ENCODE results near the gene ACACA. TPM values are rescaled to one million over a fixed set of nuclear protein-coding genes. Genes with fewer than 3 reads are reported as not detected.

The ACACA gene
- total RNA-seq, 4 donors from 2014 or later: 30.6 to 102 (median 50.5) TPM

DNA sequence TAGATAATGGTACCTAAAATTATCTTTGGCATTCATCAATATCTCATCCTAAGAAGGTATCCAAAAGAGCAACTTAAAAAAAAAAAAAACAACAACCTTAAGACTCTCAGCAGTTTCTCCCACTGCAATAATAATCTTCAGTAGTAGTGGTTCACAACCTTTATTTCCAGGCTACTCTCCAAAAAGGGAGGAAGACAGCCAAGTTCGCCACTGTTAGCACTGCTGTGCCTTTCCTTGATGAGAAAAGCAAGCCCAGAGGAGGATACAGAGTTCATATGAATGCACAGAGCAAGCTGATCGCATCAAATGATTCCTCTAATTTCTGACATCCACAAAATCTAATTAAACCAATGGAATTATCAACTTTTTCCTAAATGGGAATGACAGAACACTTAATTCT is 258.5 kb downstream of the ACACA start:
- no peak for TF ChIP-seq CTCF (IDR thresholded peaks at IDR 0.05; ENCODE audit: low read depth)

- no peak for TF ChIP-seq CTCF (IDR thresholded peaks at IDR 0.05; ENCODE audit: low read depth)
These were observed 259.3 kb downstream of the ACACA start for GRCh38 chr17:37147301-37147812.

DNA sequence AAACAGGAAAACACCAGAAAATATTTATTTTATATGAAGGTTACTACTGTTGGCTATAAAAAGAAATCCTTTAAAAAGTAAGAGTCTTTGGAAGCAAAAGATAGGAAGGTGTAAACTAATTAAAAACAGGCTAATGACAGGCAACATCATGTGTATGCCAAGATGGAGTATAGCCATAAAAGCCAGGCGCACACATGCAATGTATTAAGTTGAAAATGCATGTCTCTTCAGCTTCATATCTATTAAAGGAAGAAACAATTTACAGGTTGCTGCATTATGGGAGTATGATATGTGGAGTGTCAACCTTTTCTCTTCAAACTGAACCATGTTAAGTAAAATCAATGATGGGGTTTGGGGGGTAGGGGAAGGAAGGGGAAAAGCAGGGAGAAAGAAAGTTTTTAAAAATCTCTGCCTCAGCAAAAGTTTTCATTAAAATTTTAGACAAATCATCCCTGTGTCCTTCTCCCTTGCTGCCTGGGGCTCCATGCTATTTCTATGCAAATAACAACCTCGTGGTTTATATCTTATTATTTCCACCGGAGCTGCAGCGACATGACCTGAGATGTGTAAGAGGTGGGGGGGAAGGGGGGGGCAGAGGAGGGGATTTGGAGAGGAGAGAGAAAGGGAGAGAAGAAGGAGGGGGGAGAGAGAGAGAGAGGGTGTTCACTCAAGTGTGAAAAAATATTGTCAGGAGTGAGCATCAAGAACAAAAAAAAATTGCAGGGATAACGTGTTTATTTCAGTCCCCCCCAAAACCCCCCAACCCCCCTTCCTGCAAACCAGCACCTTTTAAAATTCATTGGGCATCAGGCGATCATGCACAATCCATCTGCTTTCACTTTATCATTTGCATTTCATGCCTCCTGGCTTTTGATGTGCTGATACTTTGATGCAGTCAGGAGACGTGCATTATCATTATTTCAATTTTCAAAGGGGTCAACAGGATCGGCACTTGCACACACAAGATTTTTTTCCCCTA is 260.3 kb downstream of the ACACA start:
- no peak for TF ChIP-seq CTCF (IDR thresholded peaks at IDR 0.05; ENCODE audit: low read depth)

DNA sequence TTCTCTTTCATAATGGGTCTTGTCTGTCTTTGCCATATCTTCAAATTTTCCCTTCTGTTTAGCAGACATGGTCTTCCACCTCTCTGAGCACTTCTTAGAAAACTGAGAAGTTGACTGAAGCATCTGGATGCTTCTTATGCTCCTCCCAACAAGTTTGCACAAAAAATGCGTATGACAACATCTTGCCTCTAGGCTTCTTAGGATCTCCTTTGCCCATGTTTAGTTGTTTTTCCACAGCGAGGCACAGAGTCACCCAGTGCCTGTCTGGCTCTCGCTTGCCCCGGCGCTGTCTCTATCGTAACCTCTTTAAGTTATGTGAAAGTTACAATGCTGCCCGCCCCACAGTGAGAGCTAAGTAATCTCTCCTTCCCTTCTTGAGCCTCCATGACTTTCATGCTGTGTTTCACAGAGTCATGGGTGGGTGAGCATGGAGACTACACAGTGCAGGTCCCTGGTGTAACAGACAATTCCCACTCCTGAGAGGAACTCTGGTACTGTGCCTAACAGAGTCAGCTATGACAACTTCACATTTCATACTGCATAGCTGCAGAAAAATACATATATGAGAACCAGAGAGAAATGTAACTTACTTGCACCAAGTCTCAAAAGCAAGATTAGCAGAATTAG is 262.4 kb downstream of the ACACA start:
- TF ChIP-seq CTCF (IDR thresholded peaks at IDR 0.05; ENCODE audit: low read depth): no peak

- TF ChIP-seq CTCF (IDR thresholded peaks at IDR 0.05; ENCODE audit: low read depth): no peak
These were observed 264.2 kb downstream of the ACACA start for GRCh38 chr17:37142294-37142896.

DNA sequence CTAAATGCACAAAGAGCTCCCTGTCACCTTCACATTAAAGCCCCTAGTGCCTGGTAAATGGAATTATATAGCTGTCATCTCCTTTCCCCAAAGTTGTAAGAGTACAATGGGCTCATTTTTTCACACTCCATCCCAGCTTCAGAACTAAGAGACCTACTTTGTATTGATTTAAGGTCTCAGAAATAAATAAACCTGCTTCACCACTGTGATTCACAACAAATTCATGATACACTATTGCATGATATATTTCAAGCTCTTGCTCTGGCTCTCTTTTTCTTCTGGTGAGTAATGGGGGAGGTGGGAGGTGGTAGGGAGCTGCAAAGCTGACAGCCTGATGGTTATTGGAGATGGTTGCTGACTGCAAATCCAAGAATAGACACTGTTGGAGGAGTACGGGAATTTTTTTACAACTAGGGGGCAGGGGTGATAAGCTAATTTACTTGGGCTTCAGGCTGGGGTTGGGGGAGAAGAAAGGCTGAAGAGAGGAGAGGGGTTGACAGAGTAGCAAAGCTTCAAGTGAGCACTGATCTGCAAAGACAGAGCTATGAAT is 268.0 kb downstream of the ACACA start:
- no peak for TF ChIP-seq CTCF (IDR thresholded peaks at IDR 0.05; ENCODE audit: low read depth)

Data from subcutaneous adipose tissue (tissue), 4 donors.